PFSK-1 (cell line): ENCODE data around the gene EPB41L4B.

Source experiments
- FOXP2 ChIP-seq: optimal IDR thresholded peaks from 2 replicates; pipeline ENCODE3; 2011; ENCODE audit warnings: borderline replicate concordance, control low read depth, inconsistent platforms; ENCODE audit not compliant: insufficient read depth; ENCODE audit errors: extremely low read length, extremely low read depth
- POLR2AphosphoS5 ChIP-seq: IDR thresholded peaks from 2 replicates; pipeline ENCODE4 v1.6.1; 2012; ENCODE audit warnings: low read depth, mild to moderate bottlenecking, control low read depth, low read length, moderate library complexity
- REST ChIP-seq, 2 experiments: IDR thresholded peaks; 2 replicates each; pipeline versions ENCODE4 v1.6.1 to v1.8.0; 2011 to 2012; ENCODE audit warnings: low read depth in 2 of 2, low read length in 2 of 2, control low read depth in 1 of 2, inconsistent platforms in 1 of 2, mild to moderate bottlenecking in 1 of 2, moderate library complexity in 1 of 2; ENCODE audit not compliant: insufficient read depth in 1 of 2
- SIN3A ChIP-seq: IDR thresholded peaks from 2 replicates; pipeline ENCODE4 v1.6.1; 2012; ENCODE audit warnings: mild to moderate bottlenecking, low read length, moderate library complexity, borderline replicate concordance; ENCODE audit not compliant: insufficient read depth
- TAF1 ChIP-seq: IDR thresholded peaks from 2 replicates; pipeline ENCODE4 v1.6.1; 2012; ENCODE audit warnings: low read length, control low read depth, borderline replicate concordance; ENCODE audit not compliant: insufficient read depth

Gene EPB41L4B

DNA sequence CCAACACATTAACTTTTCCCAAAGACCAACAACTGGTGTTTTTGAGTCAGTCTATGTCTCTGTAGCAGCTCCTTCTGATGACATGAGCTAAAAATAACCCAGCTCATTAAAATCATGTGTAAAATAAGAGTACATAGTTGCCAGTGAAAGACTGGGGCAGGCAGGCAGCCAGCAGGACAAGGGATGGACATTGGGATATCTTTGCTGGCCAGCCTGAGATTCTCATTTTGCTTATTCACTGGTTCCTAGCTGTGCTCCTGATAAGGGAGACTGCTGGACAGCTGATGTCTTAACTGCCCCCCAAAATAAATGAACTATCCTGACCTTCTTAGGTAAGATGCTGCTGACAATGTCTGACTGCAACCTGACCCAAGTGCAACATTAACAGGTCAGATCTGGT, 33.9 kb downstream of the EPB41L4B start:
- no peak for TF ChIP-seq REST (IDR thresholded peaks at IDR 0.05; ENCODE audit: insufficient read depth in 1 of 2, low read depth in 2 of 2, low read length in 2 of 2)
- TF ChIP-seq FOXP2, result no peak
- TF ChIP-seq POLR2AphosphoS5, result no peak
- no peak for TF ChIP-seq SIN3A
- TF ChIP-seq TAF1, result no peak

- TF ChIP-seq REST (IDR thresholded peaks at IDR 0.05; ENCODE audit: insufficient read depth in 1 of 2, low read depth in 2 of 2, low read length in 2 of 2) (no peak), SIN3A (no peak), TAF1 (no peak), POLR2AphosphoS5 (no peak), FOXP2 (no peak)
Measured at GRCh38 chr9:109286571-109286977, 34.3 kb downstream of the EPB41L4B start.

DNA sequence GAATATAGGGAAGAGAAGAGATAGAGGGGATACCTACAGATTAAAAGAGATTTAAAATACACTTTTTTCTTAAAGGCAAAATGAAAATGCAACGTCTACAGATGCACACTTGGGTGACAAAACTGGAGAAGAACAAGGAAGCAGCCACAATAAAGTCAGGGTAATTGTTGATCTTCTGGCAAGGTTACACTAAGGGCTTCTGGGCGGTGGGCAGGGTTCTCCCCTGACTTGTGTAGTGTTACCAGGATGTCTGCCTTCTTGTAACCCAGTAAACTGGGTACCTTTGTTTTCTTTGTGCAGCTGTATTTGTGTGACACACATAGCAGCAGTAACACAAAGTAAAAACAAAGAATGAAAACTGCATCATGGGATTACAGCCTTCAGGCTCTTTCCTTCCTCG, 37.8 kb downstream of the EPB41L4B start:
- TF ChIP-seq POLR2AphosphoS5 (no peak), TAF1 (no peak), REST (IDR thresholded peaks at IDR 0.05; ENCODE audit: insufficient read depth in 1 of 2, low read depth in 2 of 2, low read length in 2 of 2) (no peak), SIN3A (no peak), FOXP2 (no peak)

DNA sequence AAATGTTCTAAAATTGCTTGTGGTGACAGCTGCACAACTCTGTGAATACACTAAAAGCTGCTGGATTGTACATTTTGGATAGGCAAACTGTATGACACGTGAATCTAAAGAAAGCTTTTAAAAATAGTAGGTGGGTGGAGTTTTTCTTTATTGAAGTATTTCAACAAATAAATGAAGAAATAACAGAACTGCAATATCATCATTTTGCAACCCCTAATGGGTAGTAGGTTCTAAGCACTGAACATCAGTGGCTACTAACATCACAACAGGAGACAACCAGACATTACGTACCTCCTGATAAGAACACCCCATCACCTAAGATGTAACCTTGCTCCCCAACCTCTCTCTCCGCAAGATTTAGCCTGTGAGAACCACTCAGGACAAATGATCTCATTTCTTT, 38.6 kb downstream of the EPB41L4B start:
- TF ChIP-seq SIN3A, result no peak
- TF ChIP-seq TAF1, result no peak
- no peak for TF ChIP-seq FOXP2
- no peak for TF ChIP-seq POLR2AphosphoS5
- no peak for TF ChIP-seq REST (IDR thresholded peaks at IDR 0.05; ENCODE audit: insufficient read depth in 1 of 2, low read depth in 2 of 2, low read length in 2 of 2)

DNA sequence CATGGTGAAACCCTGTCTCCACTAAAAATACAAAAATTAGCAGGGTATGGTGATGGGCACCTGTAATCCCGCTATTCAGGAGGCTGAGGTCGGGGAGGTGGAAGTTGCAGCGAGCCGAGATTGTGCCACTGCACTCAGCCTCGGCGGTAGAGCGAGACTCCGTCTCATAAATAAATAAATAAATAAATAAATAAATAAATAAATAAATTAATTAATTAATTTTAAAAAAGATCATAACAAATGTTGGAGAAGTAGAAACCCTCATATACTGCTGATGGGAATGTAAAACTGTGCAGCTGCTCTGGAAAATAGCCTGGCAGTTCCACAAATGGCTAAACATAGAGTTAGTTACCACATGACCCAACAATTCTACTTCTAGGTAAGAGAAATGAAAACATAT, 39.3 kb downstream of the EPB41L4B start:
- TF ChIP-seq REST (IDR thresholded peaks at IDR 0.05; ENCODE audit: insufficient read depth in 1 of 2, low read depth in 2 of 2, low read length in 2 of 2) (no peak), POLR2AphosphoS5 (no peak), FOXP2 (no peak), SIN3A (no peak), TAF1 (no peak)
